ENCODE data around the gene KDM3B.

GRCh38 chr5:138337685-138338410 lies 14.6 kb upstream of the KDM3B start, which contains the start of gene FAM53C:
- no peak for TF ChIP-seq GATA2 (IDR thresholded peaks at IDR 0.05; ENCODE audit: low read depth, low read length)
- no peak for TF ChIP-seq GATA3 (IDR thresholded peaks at IDR 0.05; ENCODE audit: low read depth, low read length)
